B cell (primary cell): Measurements from ENCODE around the gene TENM4. TPM values are rescaled to one million over a fixed set of nuclear protein-coding genes. Genes with fewer than 3 reads are reported as not detected.

ENCODE experiments used
- ATAC-seq: fragments of 200-7000 bp; cut with Tn5 transposase; one replicate; pipeline ENCODE4 v1.10.0; 2021; ENCODE audit warnings: low read depth, mild to moderate bottlenecking, moderate number of reproducible peaks, moderate library complexity
- CTCF ChIA-PET: fragments of 350-600 bp; sonication (Branson Sonifier 250); formaldehyde crosslinking; loops from one replicate; lab custom pipeline; 2021; ENCODE audit warnings: antibody characterized with exemption, inconsistent platforms; lab: Charles Lee
- POLR2A ChIA-PET: fragments of 350-600 bp; sonication (Branson Sonifier 250); formaldehyde crosslinking; loops from one replicate; lab custom pipeline; 2021; ENCODE audit warnings: antibody characterized with exemption; lab: Charles Lee
- DNase-seq: peaks from one replicate; pipeline ENCODE4 v3.0.0; 2013
- H2AFZ ChIP-seq: 2 replicates; pipeline ENCODE4 v1.6.1; 2012; ENCODE audit warnings: mild to moderate bottlenecking, low read depth, low read length; ENCODE audit not compliant: insufficient read depth, poor library complexity, severe bottlenecking
- H3K27ac ChIP-seq, 2 donors: 1 replicate in 1 of 2; 2 replicates in 1 of 2; pipeline ENCODE4 v1.5.1; 2012 to 2013; ENCODE audit warnings: low read length in 2 of 2, mild to moderate bottlenecking in 2 of 2, moderate library complexity in 1 of 2
- H3K27me3 ChIP-seq, 4 experiments: fragments of 200-600 bp in 1 of 4; sonication (generic) in 1 of 4; replicated peaks in 1 of 4; 1 replicate in 2 of 4; 2 replicates in 2 of 4; pipeline versions ENCODE4 v1.6.1 to v1.7.0; 2013 to 2016; ENCODE audit warnings: low read length in 3 of 4, mild to moderate bottlenecking in 2 of 4, mixed read lengths in 1 of 4, moderate library complexity in 1 of 4; ENCODE audit not compliant: insufficient read depth in 4 of 4, control insufficient read depth in 3 of 4; ENCODE audit errors: control extremely low read depth in 1 of 4
- H3K36me3 ChIP-seq, 2 experiments: replicated peaks in 1 of 2; 1 replicate in 1 of 2; 2 replicates in 1 of 2; pipeline versions ENCODE4 v1.6.1 to v1.7.1; 2013; ENCODE audit warnings: low read length in 1 of 2; ENCODE audit not compliant: insufficient read depth in 2 of 2, control insufficient read depth in 1 of 2; ENCODE audit errors: control extremely low read depth in 1 of 2, extremely low read depth in 1 of 2
- H3K4me1 ChIP-seq, 2 donors: fragments of 200-600 bp in 1 of 2; sonication (generic) in 1 of 2; 1 replicate in 1 of 2; 2 replicates in 1 of 2; pipeline versions ENCODE4 v1.5.1 to v1.6.1; 2013 to 2017; ENCODE audit warnings: low read length in 2 of 2; ENCODE audit not compliant: control insufficient read depth in 2 of 2, insufficient read depth in 2 of 2
- H3K4me2 ChIP-seq: replicated peaks from 2 replicates; pipeline ENCODE3; 2012; ENCODE audit warnings: mild to moderate bottlenecking, low read depth, low read length; ENCODE audit not compliant: poor library complexity, severe bottlenecking
- H3K4me3 ChIP-seq, 5 experiments: fragments of 200-600 bp in 1 of 5; sonication (generic) in 1 of 5; 1 replicate in 3 of 5; 2 replicates in 2 of 5; pipeline versions ENCODE4 v1.5.1 to v1.7.0; 2011 to 2016; ENCODE audit warnings: low read length in 4 of 5, mild to moderate bottlenecking in 4 of 5, low read depth in 2 of 5, control low read depth in 1 of 5, moderate library complexity in 1 of 5; ENCODE audit not compliant: insufficient read depth in 1 of 5; ENCODE audit errors: control extremely low read depth in 1 of 5, extremely low read depth in 1 of 5
- H3K79me2 ChIP-seq: fragments of 200-600 bp; sonication (generic); one replicate; pipeline ENCODE4 v1.6.0; 2016; ENCODE audit warnings: low read length; ENCODE audit not compliant: control insufficient read depth, insufficient read depth
- H3K9ac ChIP-seq: fragments of 200-600 bp; sonication (generic); 2 replicates; pipeline ENCODE4 v1.6.1; 2017; ENCODE audit warnings: mild to moderate bottlenecking, low read length, moderate library complexity
- H3K9me3 ChIP-seq, 3 donors: one replicate each; pipeline versions ENCODE4 v1.6.1 to v1.7.1; 2013; ENCODE audit warnings: low read length in 2 of 3; ENCODE audit not compliant: control insufficient read depth in 2 of 3, insufficient read depth in 1 of 3; ENCODE audit errors: control extremely low read depth in 1 of 3
- H4K20me1 ChIP-seq: 2 replicates; pipeline ENCODE4 v1.6.0; 2012; ENCODE audit warnings: mild to moderate bottlenecking, low read length; ENCODE audit not compliant: insufficient read depth, control insufficient read depth, poor library complexity, severe bottlenecking
- H3K27ac Mint-ChIP-seq: one replicate; pipeline ENCODE4 v1.8.0; 2021; ENCODE audit warnings: mixed read lengths
- H3K27me3 Mint-ChIP-seq: one replicate; pipeline ENCODE4 v1.8.0; 2021; ENCODE audit warnings: mixed read lengths
- H3K4me1 Mint-ChIP-seq: one replicate; pipeline ENCODE4 v1.8.0; 2021; ENCODE audit warnings: mixed read lengths
- H3K4me3 Mint-ChIP-seq: one replicate; pipeline ENCODE4 v1.8.0; 2021; ENCODE audit warnings: mixed read lengths
- H3K9me3 Mint-ChIP-seq: one replicate; pipeline ENCODE4 v1.8.0; 2022; ENCODE audit warnings: mixed read lengths; ENCODE audit not compliant: insufficient read depth
- CTCF ChIP-seq: fragments of 200-600 bp; IDR thresholded peaks from one replicate; pipeline ENCODE4 v1.8.0; 2022; ENCODE audit warnings: antibody characterized with exemption, mild to moderate bottlenecking
- EZH2 ChIP-seq: IDR thresholded peaks from 2 replicates; pipeline ENCODE4 v1.6.1; 2012; ENCODE audit warnings: borderline replicate concordance, low read depth, mild to moderate bottlenecking, moderate library complexity, low read length; ENCODE audit not compliant: insufficient read depth, poor library complexity, severe bottlenecking
- WGBS: methylation state at CpG from one replicate; pipeline ENCODE4 v1.1.5; 2013; ENCODE audit warnings: missing lambda C conversion rate; ENCODE audit not compliant: insufficient coverage; 5-methylcytosine and 5-hydroxymethylcytosine counted together
- intact Hi-C: fragments of 100-400 bp; cut with micrococcal nuclease; formaldehyde crosslinking; loops from one replicate; pipeline ENCODE4 v1.10.0; 2022
- polyA plus RNA-seq: library from polyadenylated mRNA; depleted of rRNA; stranded (reverse); fragments of >200 nt; gene quantifications from 2 replicates; pipeline ENCODE4 v1.2.3, GENCODE V29; 2012
- total RNA-seq, 2 donors: library from RNA; stranded (reverse); fragments of 120-200 nt in 1 of 2; gene quantifications; 1 replicate in 1 of 2; 2 replicates in 1 of 2; pipeline versions ENCODE4 v1.2.3 to v1.2.4, GENCODE V29; 2013 to 2022

The TENM4 gene
- total and polyA plus RNA-seq, 2 donors (not counting 1 experiment from before 2014, with no cell fraction given), result 0.09 to 5.7 TPM

- Mint-ChIP-seq H3K27me3 (peaks cover 8% of the 10 kb centered on the region), H3K9me3 (no peaks in the 10 kb centered on the region), H3K4me3 (no peak overlapping the region), H3K27ac (no peak overlapping the region), H3K4me1 (no peaks in the 10 kb centered on the region)
- intact Hi-C loops, result no loop called here
- no peaks in the 10 kb centered on the region for H3K27me3 ChIP-seq
- H3K36me3 ChIP-seq, result no peaks in the 10 kb centered on the region
- H3K27ac ChIP-seq, result no peak overlapping the region
- WGBS, result 90% methylated on average over 4 of the region's 6 CpGs
- H3K4me1 ChIP-seq, result no peaks in the 10 kb centered on the region
- H2AFZ ChIP-seq, result no peak overlapping the region
- no peak for DNase-seq
- no peaks in the 10 kb centered on the region for H4K20me1 ChIP-seq
- no peaks in the 10 kb centered on the region for H3K79me2 ChIP-seq
- ChIA-PET CTCF (no interaction called here), POLR2A (no interaction called here)
- no peak overlapping the region for H3K4me3 ChIP-seq
- no peaks in the 10 kb centered on the region for H3K9me3 ChIP-seq
- H3K9ac ChIP-seq, result no peak overlapping the region
- TF ChIP-seq CTCF (no peak), EZH2 (no peak)
- H3K4me2 ChIP-seq, result no peak overlapping the region
- no peak for ATAC-seq
These were observed 698.4 kb downstream of the TENM4 start for GRCh38 chr11:78742430-78742829.

- WGBS, result 97% methylated on average over 5 of the region's 7 CpGs
- no peak overlapping the region for H3K4me2 ChIP-seq
- H3K4me1 ChIP-seq, result no peaks in the 10 kb centered on the region
- DNase-seq (no peak), ATAC-seq (no peak)
- Mint-ChIP-seq H3K9me3 (no peaks in the 10 kb centered on the region), H3K27me3 (peaks cover 4% of the 10 kb centered on the region), H3K4me3 (no peak overlapping the region), H3K27ac (no peak overlapping the region), H3K4me1 (no peaks in the 10 kb centered on the region)
- intact Hi-C loops, result no loop called here
- ChIA-PET POLR2A (no interaction called here), CTCF (no interaction called here)
- no peak overlapping the region for H3K4me3 ChIP-seq
- no peaks in the 10 kb centered on the region for H3K9me3 ChIP-seq
- H3K36me3 ChIP-seq, result no peaks in the 10 kb centered on the region
- H2AFZ ChIP-seq, result no peak overlapping the region
- no peak overlapping the region for H3K9ac ChIP-seq
- H3K27me3 ChIP-seq, result no peaks in the 10 kb centered on the region
- H3K79me2 ChIP-seq, result no peaks in the 10 kb centered on the region
- TF ChIP-seq EZH2 (no peak), CTCF (no peak)
- H3K27ac ChIP-seq, result no peak overlapping the region
- no peaks in the 10 kb centered on the region for H4K20me1 ChIP-seq
These were observed 699.1 kb downstream of the TENM4 start for GRCh38 chr11:78741741-78742140.
